ENCODE measurements around the gene KLK15.
A peak's percentile ranks its signal among the peaks of the same experiment; 100 is the strongest.

KLK15 gene

DNA sequence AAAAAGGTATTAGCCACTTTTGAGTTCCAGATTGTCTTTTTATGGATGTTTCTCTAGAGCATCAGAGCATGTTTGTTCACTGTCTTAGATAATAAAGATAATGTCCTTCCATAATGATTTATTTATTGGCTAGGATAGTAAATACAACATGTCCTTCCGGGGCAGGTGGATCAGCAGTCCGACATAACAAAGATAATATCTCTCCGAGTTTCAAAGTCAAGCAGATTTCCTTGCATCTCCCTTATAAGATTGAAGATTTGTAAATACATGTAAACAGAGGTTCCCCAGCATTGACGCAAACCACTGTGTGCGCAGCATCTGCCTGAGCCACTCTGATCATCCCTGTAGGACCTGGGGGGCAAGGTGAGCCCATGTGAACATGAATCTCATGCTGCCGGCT lies 8.8 kb upstream of the KLK15 start:
- no peak for ATAC-seq
- TF ChIP-seq, protein P1, sequence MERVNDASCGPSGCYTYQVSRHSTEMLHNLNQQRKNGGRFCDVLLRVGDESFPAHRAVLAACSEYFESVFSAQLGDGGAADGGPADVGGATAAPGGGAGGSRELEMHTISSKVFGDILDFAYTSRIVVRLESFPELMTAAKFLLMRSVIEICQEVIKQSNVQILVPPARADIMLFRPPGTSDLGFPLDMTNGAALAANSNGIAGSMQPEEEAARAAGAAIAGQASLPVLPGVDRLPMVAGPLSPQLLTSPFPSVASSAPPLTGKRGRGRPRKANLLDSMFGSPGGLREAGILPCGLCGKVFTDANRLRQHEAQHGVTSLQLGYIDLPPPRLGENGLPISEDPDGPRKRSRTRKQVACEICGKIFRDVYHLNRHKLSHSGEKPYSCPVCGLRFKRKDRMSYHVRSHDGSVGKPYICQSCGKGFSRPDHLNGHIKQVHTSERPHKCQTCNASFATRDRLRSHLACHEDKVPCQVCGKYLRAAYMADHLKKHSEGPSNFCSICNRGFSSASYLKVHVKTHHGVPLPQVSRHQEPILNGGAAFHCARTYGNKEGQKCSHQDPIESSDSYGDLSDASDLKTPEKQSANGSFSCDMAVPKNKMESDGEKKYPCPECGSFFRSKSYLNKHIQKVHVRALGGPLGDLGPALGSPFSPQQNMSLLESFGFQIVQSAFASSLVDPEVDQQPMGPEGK (CRISPR knock-in tag; IDR thresholded peaks at IDR 0.05; ENCODE audit: borderline replicate concordance): no peak
- TF ChIP-seq, protein P2, sequence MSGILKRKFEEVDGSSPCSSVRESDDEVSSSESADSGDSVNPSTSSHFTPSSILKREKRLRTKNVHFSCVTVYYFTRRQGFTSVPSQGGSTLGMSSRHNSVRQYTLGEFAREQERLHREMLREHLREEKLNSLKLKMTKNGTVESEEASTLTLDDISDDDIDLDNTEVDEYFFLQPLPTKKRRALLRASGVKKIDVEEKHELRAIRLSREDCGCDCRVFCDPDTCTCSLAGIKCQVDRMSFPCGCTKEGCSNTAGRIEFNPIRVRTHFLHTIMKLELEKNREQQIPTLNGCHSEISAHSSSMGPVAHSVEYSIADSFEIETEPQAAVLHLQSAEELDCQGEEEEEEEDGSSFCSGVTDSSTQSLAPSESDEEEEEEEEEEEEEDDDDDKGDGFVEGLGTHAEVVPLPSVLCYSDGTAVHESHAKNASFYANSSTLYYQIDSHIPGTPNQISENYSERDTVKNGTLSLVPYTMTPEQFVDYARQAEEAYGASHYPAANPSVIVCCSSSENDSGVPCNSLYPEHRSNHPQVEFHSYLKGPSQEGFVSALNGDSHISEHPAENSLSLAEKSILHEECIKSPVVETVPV (CRISPR knock-in tag; IDR thresholded peaks at IDR 0.05): no peak
- TF ChIP-seq GLIS3 (CRISPR knock-in tag; IDR thresholded peaks at IDR 0.05) (no peak), OSR1 (CRISPR knock-in tag; IDR thresholded peaks at IDR 0.05) (no peak), BACH2 (CRISPR knock-in tag; IDR thresholded peaks at IDR 0.05; ENCODE audit: borderline replicate concordance) (no peak), RARB (CRISPR knock-in tag; IDR thresholded peaks at IDR 0.05) (no peak), ARNTL (CRISPR knock-in tag; IDR thresholded peaks at IDR 0.05; ENCODE audit: borderline replicate concordance, low read depth) (no peak), CSDC2 (CRISPR knock-in tag; IDR thresholded peaks at IDR 0.05) (no peak), SNAI2 (CRISPR knock-in tag; IDR thresholded peaks at IDR 0.05) (no peak), ZFP30 (CRISPR knock-in tag; IDR thresholded peaks at IDR 0.05) (no peak), POU6F1 (CRISPR knock-in tag; IDR thresholded peaks at IDR 0.05; ENCODE audit: borderline replicate concordance, low read depth) (no peak), TOX (CRISPR knock-in tag; IDR thresholded peaks at IDR 0.05; ENCODE audit: borderline replicate concordance) (no peak), ISL1 (CRISPR knock-in tag; IDR thresholded peaks at IDR 0.05) (no peak), ESRRG (CRISPR knock-in tag; IDR thresholded peaks at IDR 0.05) (no peak), ZNF70 (CRISPR knock-in tag; IDR thresholded peaks at IDR 0.05) (no peak), ZNF565 (CRISPR knock-in tag; conservative IDR thresholded peaks at IDR 0.05; ENCODE audit: low read depth) (no peak), TCF4 (CRISPR knock-in tag; IDR thresholded peaks at IDR 0.05; ENCODE audit: borderline replicate concordance) (no peak)
- TF ChIP-seq, protein P3, sequence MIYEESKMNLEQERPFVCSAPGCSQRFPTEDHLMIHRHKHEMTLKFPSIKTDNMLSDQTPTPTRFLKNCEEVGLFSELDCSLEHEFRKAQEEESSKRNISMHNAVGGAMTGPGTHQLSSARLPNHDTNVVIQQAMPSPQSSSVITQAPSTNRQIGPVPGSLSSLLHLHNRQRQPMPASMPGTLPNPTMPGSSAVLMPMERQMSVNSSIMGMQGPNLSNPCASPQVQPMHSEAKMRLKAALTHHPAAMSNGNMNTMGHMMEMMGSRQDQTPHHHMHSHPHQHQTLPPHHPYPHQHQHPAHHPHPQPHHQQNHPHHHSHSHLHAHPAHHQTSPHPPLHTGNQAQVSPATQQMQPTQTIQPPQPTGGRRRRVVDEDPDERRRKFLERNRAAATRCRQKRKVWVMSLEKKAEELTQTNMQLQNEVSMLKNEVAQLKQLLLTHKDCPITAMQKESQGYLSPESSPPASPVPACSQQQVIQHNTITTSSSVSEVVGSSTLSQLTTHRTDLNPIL (CRISPR knock-in tag; IDR thresholded peaks at IDR 0.05; ENCODE audit: low read depth): no peak

GRCh38 chr19:50839712-50840655 lies 6.6 kb upstream of the KLK15 start:
- TF ChIP-seq ZNF8 (CRISPR knock-in tag; IDR thresholded peaks at IDR 0.05) (peak; percentile 58), ARNTL (CRISPR knock-in tag; IDR thresholded peaks at IDR 0.05; ENCODE audit: borderline replicate concordance, low read depth) (no peak)
- no peak for ATAC-seq

GRCh38 chr19:50838239-50838638 lies 4.9 kb upstream of the KLK15 start:
- no peak for TF ChIP-seq RARB (CRISPR knock-in tag; IDR thresholded peaks at IDR 0.05)
- TF ChIP-seq, protein P2 (CRISPR knock-in tag; IDR thresholded peaks at IDR 0.05): no peak
- no peak for TF ChIP-seq SNAI2 (CRISPR knock-in tag; IDR thresholded peaks at IDR 0.05)
- TF ChIP-seq CSDC2 (CRISPR knock-in tag; IDR thresholded peaks at IDR 0.05): no peak
- TF ChIP-seq ZFP3 (CRISPR knock-in tag; IDR thresholded peaks at IDR 0.05): no peak
- TF ChIP-seq, protein P1 (CRISPR knock-in tag; IDR thresholded peaks at IDR 0.05; ENCODE audit: borderline replicate concordance): no peak
- no peak for TF ChIP-seq ZNF8 (CRISPR knock-in tag; IDR thresholded peaks at IDR 0.05)
- TF ChIP-seq ZNF565 (CRISPR knock-in tag; conservative IDR thresholded peaks at IDR 0.05; ENCODE audit: low read depth): no peak
- TF ChIP-seq, protein P3 (CRISPR knock-in tag; IDR thresholded peaks at IDR 0.05; ENCODE audit: low read depth): no peak
- no peak for ATAC-seq
